GM23338 (cell line): Measurements from ENCODE around the gene CACNB4. TPM values are rescaled to one million over a fixed set of nuclear protein-coding genes. Genes with fewer than 3 reads are reported as not detected.

Experiments
- ATAC-seq: fragments of 200-7000 bp; cut with Tn5 transposase; 3 replicates; pipeline ENCODE4 v1.9.1; 2020
- DNase-seq: peaks from one replicate; pipeline ENCODE4 v3.0.0-alpha.2; 2015; ENCODE audit warnings: low spot score
- H2AFZ ChIP-seq: fragments of 200-600 bp; sonication (generic); 2 replicates; pipeline ENCODE4 v1.8.0; 2016; ENCODE audit warnings: antibody characterized with exemption, mild to moderate bottlenecking, moderate library complexity
- H3F3A ChIP-seq: fragments of 200-600 bp; sonication (generic); replicated peaks from 2 replicates; pipeline ENCODE4 v1.8.0; 2017; ENCODE audit warnings: antibody characterized with exemption, mixed run types, low read depth
- H3K27ac ChIP-seq: fragments of 200-600 bp; sonication (generic); 2 replicates; pipeline ENCODE4 v1.6.1; 2016; ENCODE audit warnings: low read depth
- H3K27me3 ChIP-seq: fragments of 200-600 bp; sonication (generic); 2 replicates; pipeline ENCODE4 v1.8.0; 2016; ENCODE audit warnings: mild to moderate bottlenecking, mixed run types, moderate library complexity; ENCODE audit not compliant: insufficient read depth
- H3K36me3 ChIP-seq: fragments of 200-600 bp; sonication (generic); 2 replicates; pipeline ENCODE4 v1.8.0; 2016; ENCODE audit warnings: mild to moderate bottlenecking; ENCODE audit not compliant: insufficient read depth
- H3K4me1 ChIP-seq: fragments of 200-600 bp; sonication (generic); 2 replicates; pipeline ENCODE4 v1.8.0; 2016; ENCODE audit warnings: mild to moderate bottlenecking, moderate library complexity; ENCODE audit not compliant: insufficient read depth
- H3K4me2 ChIP-seq: fragments of 200-600 bp; sonication (generic); 2 replicates; pipeline ENCODE4 v1.7.1; 2017; ENCODE audit warnings: mixed run types
- H3K4me3 ChIP-seq: fragments of 200-600 bp; sonication (generic); 2 replicates; pipeline ENCODE4 v1.6.1; 2016; ENCODE audit warnings: mixed run types
- H3K79me2 ChIP-seq: fragments of 200-600 bp; sonication (generic); replicated peaks from 2 replicates; pipeline ENCODE4 v1.8.0; 2017; ENCODE audit warnings: mild to moderate bottlenecking; ENCODE audit not compliant: insufficient read depth
- H3K9me2 ChIP-seq: fragments of 200-600 bp; sonication (generic); 2 replicates; pipeline ENCODE4 v1.8.0; 2017; ENCODE audit not compliant: insufficient read depth
- H4K20me1 ChIP-seq: fragments of 200-600 bp; sonication (generic); replicated peaks from 2 replicates; pipeline ENCODE4 v1.8.0; 2017; ENCODE audit warnings: mild to moderate bottlenecking; ENCODE audit not compliant: insufficient read depth
- H3K27ac Mint-ChIP-seq: 2 replicates; pipeline ENCODE4 v1.8.0; 2020; ENCODE audit warnings: inconsistent platforms, mild to moderate bottlenecking, moderate library complexity, mixed read lengths
- H3K27me3 Mint-ChIP-seq: 3 replicates; pipeline ENCODE4 v1.8.0; 2022; ENCODE audit warnings: low read depth, mild to moderate bottlenecking, moderate library complexity, mixed read lengths, inconsistent platforms; ENCODE audit not compliant: insufficient read depth, poor library complexity
- H3K36me3 Mint-ChIP-seq: 3 replicates; pipeline ENCODE4 v1.8.0; 2021; ENCODE audit warnings: low read depth, mild to moderate bottlenecking, inconsistent platforms, moderate library complexity, mixed read lengths
- H3K4me1 Mint-ChIP-seq: 3 replicates; pipeline ENCODE4 v1.8.0; 2020; ENCODE audit warnings: mild to moderate bottlenecking, inconsistent platforms, mixed read lengths
- H3K4me3 Mint-ChIP-seq: 3 replicates; pipeline ENCODE4 v1.8.0; 2021; ENCODE audit warnings: moderate library complexity, mild to moderate bottlenecking, inconsistent platforms, mixed read lengths
- H3K9me3 Mint-ChIP-seq: 3 replicates; pipeline ENCODE4 v1.8.0; 2020; ENCODE audit warnings: moderate library complexity, mild to moderate bottlenecking, inconsistent platforms, mixed read lengths
- CREB1 ChIP-seq: fragments of 250-450 bp; sonication (Bioruptor Pico); IDR thresholded peaks from 2 replicates; pipeline ENCODE4 v1.5.0; 2020; ENCODE audit warnings: low read depth, mild to moderate bottlenecking, moderate library complexity
- CTCF ChIP-seq, 2 experiments: fragments of 200-600 bp in 1 of 2; sonication (generic) in 1 of 2; conservative IDR thresholded peaks; 2 replicates each; pipeline versions ENCODE4 v1.5.1 to v1.6.1; 2016 to 2017; ENCODE audit warnings: antibody characterized with exemption in 2 of 2, low read depth in 2 of 2, mild to moderate bottlenecking in 2 of 2, moderate library complexity in 1 of 2
- ETS1 ChIP-seq: IDR thresholded peaks from 2 replicates; pipeline ENCODE4 v1.6.1; 2016; ENCODE audit warnings: antibody characterized with exemption
- EZH2 ChIP-seq: fragments of 200-600 bp; sonication (generic); IDR thresholded peaks from one replicate; pipeline ENCODE4 v1.8.0; 2017; ENCODE audit warnings: antibody characterized with exemption, mild to moderate bottlenecking, low read depth; ENCODE audit not compliant: unreplicated experiment
- EZH2phosphoT487 ChIP-seq: fragments of 200-600 bp; sonication (generic); IDR thresholded peaks from one replicate; pipeline ENCODE4 v1.8.1; 2018; ENCODE audit warnings: antibody characterized with exemption; ENCODE audit not compliant: unreplicated experiment
- JUNB ChIP-seq: IDR thresholded peaks from one replicate; pipeline ENCODE4 v1.6.1; 2016; ENCODE audit warnings: antibody characterized with exemption; ENCODE audit not compliant: unreplicated experiment
- NANOG ChIP-seq: IDR thresholded peaks from 2 replicates; pipeline ENCODE4 v1.6.1; 2016; ENCODE audit warnings: antibody characterized with exemption, borderline replicate concordance
- POLR2AphosphoS5 ChIP-seq: IDR thresholded peaks from 2 replicates; pipeline ENCODE4 v1.6.1; 2016; ENCODE audit warnings: antibody characterized with exemption, low read depth
- REST ChIP-seq: IDR thresholded peaks from one replicate; pipeline ENCODE4 v1.6.1; 2018; ENCODE audit warnings: antibody characterized with exemption; ENCODE audit not compliant: unreplicated experiment
- STAT1 ChIP-seq: IDR thresholded peaks from one replicate; pipeline ENCODE4 v1.6.1; 2016; ENCODE audit warnings: antibody characterized with exemption; ENCODE audit not compliant: unreplicated experiment
- ZNF114 ChIP-seq: fragments of 250-450 bp; sonication (Bioruptor Pico); IDR thresholded peaks from 2 replicates; pipeline ENCODE4 v1.5.0; 2020; ENCODE audit warnings: mild to moderate bottlenecking, moderate library complexity
- ZNF331 ChIP-seq: fragments of 250-450 bp; sonication (Bioruptor Pico); IDR thresholded peaks from 2 replicates; pipeline ENCODE4 v1.5.0; 2020; ENCODE audit warnings: low read depth, mild to moderate bottlenecking, moderate library complexity
- polyA plus RNA-seq: library from polyadenylated mRNA; unstranded; fragments of >200 nt; fragmentation: Nextera tagmentation; extraction: Ambion mirVana; gene quantifications from 2 replicates; pipeline ENCODE4 v1.2.1, GENCODE V29; 2016
- total RNA-seq: library from RNA; depleted of rRNA; stranded (reverse); fragments of >200 nt; shearing (Covaris generic); gene quantifications from 2 replicates; pipeline ENCODE4 v1.2.3, GENCODE V29; 2014

Gene CACNB4
- total and polyA plus RNA-seq, 2 experiments from 2014 or later = 4.0 to 9.8 TPM

GRCh38 chr2:151976945-151977353, 121.9 kb downstream of the CACNB4 start (continued):
- no peak for TF ChIP-seq STAT1

GRCh38 chr2:151975460-151976414, 123.1 kb downstream of the CACNB4 start:
- Histone ChIP-seq H3K27ac (no peak overlapping the region), H3K79me2 (no peaks in the 10 kb centered on the region), H3K4me2 (no peak overlapping the region), H3K36me3 (no peaks in the 10 kb centered on the region), H3K27me3 (no peaks in the 10 kb centered on the region), H3F3A (no peaks in the 10 kb centered on the region), H3K4me3 (no peak overlapping the region), H3K4me1 (peaks cover 16% of the 10 kb centered on the region; the same call in 1 of the 2 replicates), H3K9me2 (no peaks in the 10 kb centered on the region), H4K20me1 (no peaks in the 10 kb centered on the region), H2AFZ (no peak overlapping the region)
- Mint-ChIP-seq H3K4me3 (no peak overlapping the region), H3K9me3 (no peaks in the 10 kb centered on the region), H3K4me1 (peaks cover 42% of the 10 kb centered on the region), H3K36me3 (no peaks in the 10 kb centered on the region), H3K27me3 (peaks cover 9% of the 10 kb centered on the region), H3K27ac (no peak overlapping the region)
- DNase-seq (no peak), ATAC-seq (no peak)
- no peak for TF ChIP-seq ETS1
- no peak for TF ChIP-seq ZNF331
- no peak for TF ChIP-seq ZNF114
- TF ChIP-seq JUNB = no peak
- TF ChIP-seq NANOG = no peak
- no peak for TF ChIP-seq CTCF (conservative IDR thresholded peaks at IDR 0.05; ENCODE audit: low read depth in 2 of 2)
- no peak for TF ChIP-seq EZH2
- TF ChIP-seq EZH2phosphoT487 = no peak
- no peak for TF ChIP-seq CREB1
- no peak for TF ChIP-seq REST
- TF ChIP-seq POLR2AphosphoS5 = no peak
